Measurements from ENCODE around the gene LANCL3. TPM values are rescaled to one million over a fixed set of nuclear protein-coding genes. Genes with fewer than 3 reads are reported as not detected.

Gene LANCL3
- polyA plus RNA-seq, 1 donor from 2014 or later, result 0.19 TPM

DNA sequence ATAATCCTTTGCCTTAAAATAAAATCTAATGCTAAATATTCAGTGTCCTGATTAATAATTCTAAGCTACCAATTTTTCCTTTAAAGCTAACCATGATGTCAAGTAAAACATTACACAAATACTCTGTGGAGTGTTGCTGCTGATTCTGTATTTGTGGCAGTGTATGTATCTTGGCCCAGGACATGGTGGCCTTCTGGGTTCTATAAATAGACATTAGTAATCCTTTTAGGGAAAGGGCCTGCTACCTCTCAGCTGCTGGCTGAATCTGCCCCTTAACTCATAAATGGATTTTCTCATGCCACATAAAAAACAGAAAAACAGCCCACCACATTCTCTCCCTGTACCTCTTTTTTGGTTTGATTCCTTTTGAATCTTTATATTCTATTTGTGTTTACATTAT, 113.0 kb downstream of the LANCL3 start:
- Mint-ChIP-seq H3K4me1 (peaks cover 0 to 1% (median 0%) of the 10 kb centered on the region in 3 donors), H3K36me3 (no peaks in the 10 kb centered on the region), H3K27ac (no peak overlapping the region), H3K4me3 (peak overlapping the region in 1 of 4 donors; percentile 17), H3K27me3 (peaks cover 5% of the 10 kb centered on the region), H3K9me3 (no peaks in the 10 kb centered on the region)

DNA sequence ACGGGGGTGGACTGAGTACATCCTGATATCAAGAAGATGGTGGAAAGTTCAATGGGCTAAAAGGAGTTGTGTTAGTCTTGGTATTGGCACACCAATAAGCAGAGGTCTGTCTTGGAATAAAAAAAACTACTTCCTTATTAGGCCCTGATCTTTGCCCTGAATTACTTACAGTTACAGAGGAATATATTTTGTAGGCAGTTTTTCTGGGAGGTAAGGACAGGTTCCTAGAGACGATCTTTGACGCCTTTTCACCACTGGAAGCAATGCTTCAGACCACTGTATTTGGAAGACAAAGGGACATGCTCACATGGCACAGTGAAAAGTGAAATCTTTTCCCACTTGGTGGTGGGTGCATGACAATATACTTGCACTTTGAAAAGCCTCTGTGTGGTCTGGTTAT, 113.5 kb downstream of the LANCL3 start:
- H3K4me1 Mint-ChIP-seq, result peaks cover 0 to 1% (median 0%) of the 10 kb centered on the region in 3 donors
- H3K27me3 Mint-ChIP-seq, result peaks cover 5% of the 10 kb centered on the region
- no peak overlapping the region for H3K27ac Mint-ChIP-seq
- peak overlapping the region; percentile 17 to 81 (median 70) for H3K4me3 Mint-ChIP-seq
- H3K36me3 Mint-ChIP-seq, result no peaks in the 10 kb centered on the region
- no peaks in the 10 kb centered on the region for H3K9me3 Mint-ChIP-seq

DNA sequence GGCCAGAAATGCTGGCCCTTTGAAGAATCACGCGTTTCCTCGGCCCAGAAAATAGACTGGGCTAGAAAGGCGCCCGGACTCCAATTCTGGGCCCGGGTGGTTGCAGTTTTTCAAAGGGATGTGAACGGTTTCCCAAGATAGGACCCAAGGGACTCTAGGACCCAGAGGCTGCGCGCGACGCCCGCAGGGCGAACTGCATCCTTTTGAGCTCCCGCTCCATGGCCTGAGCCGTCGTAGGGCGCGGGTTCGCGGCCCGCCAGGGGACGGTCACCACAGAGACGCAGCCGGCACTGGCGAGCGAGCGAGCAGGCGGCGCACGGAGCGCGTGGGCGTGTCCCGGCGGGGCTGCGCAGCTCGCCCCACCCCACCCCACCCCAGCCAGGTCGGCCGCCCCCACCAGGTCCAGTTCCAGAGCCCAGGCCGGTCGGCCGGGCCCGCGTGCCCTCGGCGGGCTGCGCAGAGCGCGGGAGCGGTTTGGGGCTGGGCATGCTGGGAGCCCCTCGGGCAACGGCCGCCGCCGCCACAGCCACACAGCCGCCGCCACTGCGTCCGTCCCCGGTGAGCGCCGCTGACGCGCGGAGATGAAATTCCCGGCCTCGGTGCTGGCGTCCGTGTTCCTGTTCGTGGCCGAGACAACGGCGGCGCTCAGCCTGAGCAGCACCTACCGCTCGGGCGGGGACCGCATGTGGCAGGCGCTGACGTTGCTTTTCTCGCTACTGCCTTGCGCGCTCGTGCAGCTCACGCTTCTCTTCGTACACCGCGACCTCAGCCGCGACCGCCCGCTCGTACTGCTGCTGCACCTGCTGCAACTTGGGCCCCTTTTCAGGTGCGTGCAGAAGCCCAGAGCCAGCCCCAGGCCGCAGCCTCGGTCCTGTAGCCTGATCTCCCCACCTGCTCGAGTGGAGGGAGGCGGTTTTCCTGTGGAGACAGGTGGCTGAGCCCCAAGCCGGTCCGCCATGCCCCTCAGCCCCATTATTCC, 114.2 kb downstream of the LANCL3 start, which contains the start of gene XK:
Gene XK, plus strand, starts transcription at position 411 of the 979 bp plus-strand sequence. Its CDS starts 171 bp downstream, at position 582.
- H3K36me3 Mint-ChIP-seq, result no peaks in the 10 kb centered on the region
- no peaks in the 10 kb centered on the region for H3K9me3 Mint-ChIP-seq
- peak within 1 kb of the TSS; percentile 74 to 90 (median 81) for H3K4me3 Mint-ChIP-seq
- H3K27me3 Mint-ChIP-seq, result peaks cover 5% of the 10 kb centered on the region
- H3K27ac Mint-ChIP-seq, result no peak within 1 kb of the TSS
- H3K4me1 Mint-ChIP-seq, result peaks cover 0 to 1% (median 0%) of the 10 kb centered on the region in 3 donors

DNA sequence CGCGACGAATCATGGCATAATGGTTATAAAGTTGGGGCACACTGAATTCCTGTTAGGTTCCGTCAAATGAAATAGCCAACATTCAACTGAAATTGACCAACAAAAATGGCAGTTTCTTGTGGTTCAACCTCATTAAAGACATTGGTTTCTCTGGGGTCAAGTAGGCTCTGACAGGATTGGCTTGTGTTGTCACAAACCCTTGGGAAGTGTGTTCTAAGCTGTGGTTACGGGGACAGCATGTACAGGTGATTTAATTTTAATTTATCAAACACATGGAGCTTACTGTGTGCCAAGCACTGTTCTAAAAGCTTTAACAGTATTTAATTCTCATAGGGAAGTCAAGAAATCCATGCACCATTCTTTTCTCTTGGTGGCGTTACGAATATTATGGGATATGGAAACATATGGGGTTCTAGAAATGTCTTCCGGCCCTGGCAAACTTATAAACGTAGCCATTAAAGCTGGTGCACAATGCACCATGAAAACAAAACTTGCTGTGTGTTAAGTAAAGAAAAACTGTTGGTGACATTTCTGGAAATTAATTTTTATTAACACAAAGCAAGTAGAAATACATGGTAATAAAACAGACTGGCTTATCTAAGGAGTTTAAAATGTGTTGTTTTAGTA, 115.0 kb downstream of the LANCL3 start:
- Mint-ChIP-seq H3K4me3 (peak overlapping the region in 3 of 4 donors; percentile 63 to 81 (median 74)), H3K27ac (no peak overlapping the region), H3K4me1 (peaks cover 0 to 1% (median 0%) of the 10 kb centered on the region in 3 donors), H3K36me3 (no peaks in the 10 kb centered on the region), H3K9me3 (no peaks in the 10 kb centered on the region), H3K27me3 (peaks cover 5% of the 10 kb centered on the region)

DNA sequence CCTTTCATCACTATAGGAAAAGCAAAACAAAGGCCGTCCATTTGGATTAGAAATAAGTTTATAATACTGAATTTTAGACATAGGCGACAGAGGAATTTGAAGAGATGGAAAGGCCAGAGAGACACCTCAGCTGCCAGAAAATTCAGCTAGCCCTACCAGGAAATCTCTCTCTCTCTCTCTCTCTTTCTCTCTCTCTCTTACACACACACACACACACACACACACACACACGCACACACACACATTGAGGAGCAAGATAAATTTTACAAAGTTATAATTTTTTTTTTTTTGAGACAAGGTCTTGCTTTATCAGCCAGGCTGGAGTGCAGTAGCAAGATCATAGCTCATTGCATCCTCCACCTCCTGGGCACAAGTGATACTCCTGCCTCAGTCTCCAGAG, 115.5 kb downstream of the LANCL3 start:
- peaks cover 5% of the 10 kb centered on the region for H3K27me3 Mint-ChIP-seq
- no peaks in the 10 kb centered on the region for H3K36me3 Mint-ChIP-seq
- H3K4me3 Mint-ChIP-seq, result peak overlapping the region in 2 of 4 donors; percentile 63 to 74
- no peak overlapping the region for H3K27ac Mint-ChIP-seq
- no peaks in the 10 kb centered on the region for H3K9me3 Mint-ChIP-seq
- peaks cover 0 to 1% (median 0%) of the 10 kb centered on the region in 3 donors for H3K4me1 Mint-ChIP-seq

DNA sequence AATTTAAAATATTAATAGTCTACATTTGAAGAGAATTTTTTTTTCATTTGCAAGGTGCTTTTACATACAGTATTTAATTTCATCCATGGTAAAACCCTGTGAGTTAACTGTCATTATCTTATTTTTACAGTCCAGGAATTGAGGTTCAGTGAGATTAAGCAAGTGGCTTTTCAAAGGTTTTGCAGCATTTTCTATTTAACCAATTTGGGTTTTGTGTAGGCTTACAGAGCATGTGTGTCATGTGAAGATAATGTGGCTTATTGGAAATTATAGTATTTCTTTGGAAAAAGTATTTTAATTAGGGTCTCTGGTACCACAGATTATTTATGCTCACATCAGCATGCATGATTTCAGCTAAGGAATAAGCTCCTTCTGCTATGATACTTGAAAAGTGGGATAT, 118.7 kb downstream of the LANCL3 start:
- H3K4me1 Mint-ChIP-seq, result no peaks in the 10 kb centered on the region
- H3K27me3 Mint-ChIP-seq, result peaks cover 8% of the 10 kb centered on the region
- H3K9me3 Mint-ChIP-seq, result no peaks in the 10 kb centered on the region
- H3K36me3 Mint-ChIP-seq, result peaks cover 6% of the 10 kb centered on the region
- no peak overlapping the region for H3K27ac Mint-ChIP-seq
- no peak overlapping the region for H3K4me3 Mint-ChIP-seq

DNA sequence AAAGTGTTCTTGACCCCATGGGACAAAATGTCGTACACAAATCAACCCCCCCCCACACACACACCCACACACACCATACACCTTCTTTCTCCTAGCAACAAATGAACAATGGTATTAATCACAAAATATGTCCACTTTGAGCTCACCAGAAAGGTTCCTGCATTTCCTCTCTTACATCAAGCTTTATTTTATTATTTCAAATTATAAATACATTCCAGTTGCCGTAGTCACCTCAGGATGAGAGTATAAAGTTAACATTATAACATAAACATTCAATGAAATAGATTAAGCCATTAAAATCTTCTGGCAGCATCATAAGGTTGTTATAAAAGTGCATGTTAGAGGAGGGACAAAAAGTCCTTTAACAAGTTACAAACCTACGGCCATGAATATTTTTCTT, 121.5 kb downstream of the LANCL3 start:
- no peaks in the 10 kb centered on the region for H3K9me3 Mint-ChIP-seq
- peaks cover 8% of the 10 kb centered on the region for H3K27me3 Mint-ChIP-seq
- peaks cover 6% of the 10 kb centered on the region for H3K36me3 Mint-ChIP-seq
- no peaks in the 10 kb centered on the region for H3K4me1 Mint-ChIP-seq
- H3K4me3 Mint-ChIP-seq, result no peak overlapping the region
- no peak overlapping the region for H3K27ac Mint-ChIP-seq

DNA sequence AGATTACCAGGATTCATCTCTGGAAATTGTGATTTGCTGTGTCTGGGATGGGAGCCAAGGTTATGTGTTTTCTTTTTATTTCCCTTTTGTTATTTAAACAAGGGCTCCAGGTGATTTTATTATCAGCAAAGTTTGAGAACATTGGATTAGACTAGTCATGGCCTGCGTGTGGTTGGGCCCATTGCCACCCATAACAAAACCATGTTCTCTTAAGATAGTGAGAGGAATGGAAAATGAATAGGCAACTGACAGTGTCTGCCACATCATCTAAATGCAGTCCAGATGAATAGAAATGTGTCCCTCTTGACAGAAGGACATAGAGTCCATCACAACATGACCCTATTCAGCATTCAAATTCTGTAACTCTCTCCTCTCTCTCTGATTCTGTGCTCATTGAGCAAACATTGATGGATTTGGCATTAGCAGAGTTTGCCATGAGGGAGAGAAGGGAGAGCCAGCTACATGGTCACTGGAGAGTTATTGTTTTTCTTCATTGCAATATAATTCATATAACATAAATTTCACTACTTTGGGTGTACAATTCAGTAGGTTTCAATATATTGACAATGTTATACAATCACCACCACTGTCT, 125.8 kb downstream of the LANCL3 start:
- H3K4me3 Mint-ChIP-seq, result no peak overlapping the region
- no peaks in the 10 kb centered on the region for H3K4me1 Mint-ChIP-seq
- peaks cover 6% of the 10 kb centered on the region for H3K27me3 Mint-ChIP-seq
- H3K27ac Mint-ChIP-seq, result no peak overlapping the region
- H3K9me3 Mint-ChIP-seq, result no peaks in the 10 kb centered on the region
- peaks cover 6% of the 10 kb centered on the region for H3K36me3 Mint-ChIP-seq

DNA sequence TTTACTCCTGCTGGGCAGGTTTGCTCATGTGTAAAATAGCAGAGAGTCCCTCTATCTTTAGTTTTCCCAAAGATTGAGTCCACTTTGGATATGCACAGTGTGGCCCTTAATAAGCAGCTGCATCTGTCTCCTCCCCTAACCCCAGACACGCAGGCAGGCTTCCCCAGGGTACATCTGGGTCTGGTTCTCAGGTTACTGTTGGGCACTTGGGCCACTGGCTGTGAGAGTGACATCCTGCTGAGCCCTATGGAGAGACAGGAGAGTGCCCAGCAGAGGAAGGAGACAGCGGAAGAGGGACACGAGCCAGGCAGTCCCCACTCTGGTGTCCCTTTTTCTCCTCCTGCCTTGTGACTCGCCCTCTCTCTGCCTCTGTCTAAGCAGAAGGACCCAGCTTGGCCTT, 130.1 kb downstream of the LANCL3 start:
- Mint-ChIP-seq H3K36me3 (no peaks in the 10 kb centered on the region), H3K4me1 (no peaks in the 10 kb centered on the region), H3K27ac (no peak overlapping the region), H3K9me3 (no peaks in the 10 kb centered on the region), H3K4me3 (no peak overlapping the region), H3K27me3 (peaks cover 5% of the 10 kb centered on the region)

DNA sequence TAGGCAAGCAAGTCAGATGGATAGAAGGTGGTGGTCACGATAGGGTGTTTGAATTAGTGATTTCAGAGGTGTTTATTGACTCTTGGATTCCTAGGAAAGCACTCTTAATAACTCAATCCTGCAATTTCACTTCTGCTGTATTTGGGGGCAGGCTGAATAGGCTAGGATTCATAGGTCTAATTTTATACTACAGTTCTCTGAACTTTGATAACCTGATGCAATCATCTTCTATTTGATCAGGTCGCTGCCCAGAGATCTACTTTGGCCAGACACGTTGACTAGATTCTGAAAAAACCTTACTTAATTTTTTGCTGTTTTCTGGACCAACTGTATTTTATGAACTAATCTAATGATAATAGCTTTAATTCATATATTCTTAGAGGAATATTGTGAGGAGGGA, 140.5 kb downstream of the LANCL3 start:
- Mint-ChIP-seq H3K27me3 (peaks cover 6% of the 10 kb centered on the region), H3K4me1 (no peaks in the 10 kb centered on the region), H3K4me3 (no peak overlapping the region), H3K9me3 (peaks cover 0 to 4% (median 0%) of the 10 kb centered on the region in 3 donors), H3K36me3 (no peaks in the 10 kb centered on the region), H3K27ac (no peak overlapping the region)

DNA sequence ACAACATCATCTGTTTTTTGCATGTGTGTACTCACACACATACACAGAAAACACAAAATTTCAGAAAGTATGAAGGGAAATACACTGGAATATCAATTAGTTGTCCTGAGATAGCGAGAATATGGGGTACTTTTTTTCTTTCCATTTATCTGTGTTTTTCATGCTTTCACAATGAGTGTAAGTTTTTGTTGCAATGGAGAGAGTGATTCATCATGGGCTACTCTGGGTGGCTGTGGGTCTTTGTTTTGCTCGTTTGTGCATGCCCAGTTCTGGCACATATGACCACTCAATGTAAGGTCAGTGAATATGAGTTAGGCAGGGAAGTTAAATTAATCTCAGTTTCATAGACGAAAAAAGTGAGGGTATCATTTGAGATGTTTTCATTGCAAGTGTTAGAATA, 141.0 kb downstream of the LANCL3 start:
- H3K36me3 Mint-ChIP-seq, result no peaks in the 10 kb centered on the region
- no peaks in the 10 kb centered on the region for H3K4me1 Mint-ChIP-seq
- no peak overlapping the region for H3K4me3 Mint-ChIP-seq
- H3K27ac Mint-ChIP-seq, result no peak overlapping the region
- peaks cover 0 to 4% (median 0%) of the 10 kb centered on the region in 3 donors for H3K9me3 Mint-ChIP-seq
- H3K27me3 Mint-ChIP-seq, result peaks cover 6% of the 10 kb centered on the region

DNA sequence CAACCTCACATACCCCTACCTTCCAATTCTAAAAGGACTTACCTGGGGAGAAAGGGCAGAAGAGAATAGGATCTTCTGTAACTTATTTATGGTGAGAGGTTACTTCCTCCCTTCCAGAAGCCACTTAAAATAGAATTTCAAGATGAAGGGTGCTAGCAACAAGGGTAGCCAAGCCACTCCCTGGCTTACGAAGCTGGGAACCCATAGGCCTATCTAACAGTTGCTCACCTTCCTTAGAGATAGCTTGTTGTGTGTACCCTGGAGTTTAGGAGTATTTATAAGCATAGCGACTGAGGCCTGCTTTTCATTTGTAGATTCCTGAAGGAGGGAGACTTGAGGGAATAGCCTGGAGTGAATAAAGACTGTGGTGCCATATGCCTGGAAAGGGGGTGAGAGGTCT, 143.0 kb downstream of the LANCL3 start:
- H3K4me3 Mint-ChIP-seq, result no peak overlapping the region
- H3K9me3 Mint-ChIP-seq, result peaks cover 4 to 7% (median 7%) of the 10 kb centered on the region in 3 donors
- no peaks in the 10 kb centered on the region for H3K4me1 Mint-ChIP-seq
- H3K27ac Mint-ChIP-seq, result no peak overlapping the region
- peaks cover 6% of the 10 kb centered on the region for H3K27me3 Mint-ChIP-seq
- H3K36me3 Mint-ChIP-seq, result no peaks in the 10 kb centered on the region

DNA sequence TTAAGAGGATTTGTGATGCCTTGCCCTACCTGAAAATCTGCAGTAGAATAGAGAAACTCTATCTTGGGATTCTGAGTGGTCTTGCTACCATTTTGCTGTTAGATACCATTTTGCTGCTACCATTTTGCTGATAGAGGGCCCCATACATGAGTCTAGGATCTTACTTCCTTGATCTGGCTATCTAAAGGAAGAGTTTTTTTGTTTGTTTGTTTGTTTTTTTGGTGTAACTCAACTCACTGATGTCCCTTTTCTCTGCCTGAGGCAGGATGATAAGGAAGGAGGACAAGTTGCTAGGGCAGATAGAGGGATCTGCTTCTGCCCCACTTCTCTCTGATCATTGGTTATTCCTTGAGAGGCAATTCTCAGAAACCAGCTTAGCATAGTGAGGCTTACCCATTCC, 145.1 kb downstream of the LANCL3 start:
- Mint-ChIP-seq H3K4me3 (no peak overlapping the region), H3K4me1 (no peaks in the 10 kb centered on the region), H3K36me3 (no peaks in the 10 kb centered on the region), H3K27ac (no peak overlapping the region), H3K27me3 (peaks cover 7% of the 10 kb centered on the region), H3K9me3 (peaks cover 4 to 7% (median 7%) of the 10 kb centered on the region in 3 donors)

DNA sequence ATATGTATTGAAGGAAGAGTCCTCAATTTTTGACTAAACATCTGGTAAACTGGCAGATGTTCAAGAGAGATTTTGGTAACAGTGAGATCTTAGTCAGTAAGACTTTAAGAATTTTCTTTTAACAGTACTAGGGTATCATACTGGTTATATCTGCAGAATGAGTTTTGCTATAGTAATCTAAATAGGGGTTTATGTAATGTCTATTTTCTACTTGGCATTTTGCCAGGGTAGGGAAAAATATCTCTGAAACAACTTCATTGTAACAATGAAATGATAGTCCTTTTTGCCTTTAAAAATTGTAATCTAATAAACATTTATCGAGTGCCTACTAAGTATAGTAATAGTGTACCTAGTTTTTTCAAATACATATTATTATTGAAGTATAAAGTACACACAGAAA, 146.2 kb downstream of the LANCL3 start:
- Mint-ChIP-seq H3K36me3 (no peaks in the 10 kb centered on the region), H3K27ac (no peak overlapping the region), H3K4me3 (no peak overlapping the region), H3K9me3 (peaks cover 4 to 7% (median 7%) of the 10 kb centered on the region in 3 donors), H3K4me1 (no peaks in the 10 kb centered on the region), H3K27me3 (peaks cover 10% of the 10 kb centered on the region)

DNA sequence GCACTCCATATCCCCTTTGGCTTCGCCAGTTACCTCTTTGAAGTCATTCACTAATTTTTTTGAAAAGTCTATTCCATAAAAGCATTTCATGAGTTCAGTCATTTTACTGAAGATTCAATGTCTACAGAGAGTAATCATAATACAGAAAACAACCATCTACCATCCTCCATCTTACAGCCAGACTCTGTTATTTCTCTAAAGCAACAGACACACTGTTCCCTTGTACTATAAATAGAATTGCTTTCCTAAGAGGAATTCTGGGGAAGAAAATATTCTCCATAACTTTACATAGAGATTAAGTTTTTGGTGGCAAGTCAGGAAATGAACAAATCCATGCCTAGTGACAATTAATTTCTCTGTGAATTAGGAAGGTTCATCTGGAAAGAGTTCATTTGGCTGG, 151.1 kb downstream of the LANCL3 start:
- no peak overlapping the region for H3K27ac Mint-ChIP-seq
- no peaks in the 10 kb centered on the region for H3K4me1 Mint-ChIP-seq
- H3K4me3 Mint-ChIP-seq, result no peak overlapping the region
- H3K27me3 Mint-ChIP-seq, result peaks cover 20% of the 10 kb centered on the region
- no peaks in the 10 kb centered on the region for H3K36me3 Mint-ChIP-seq
- H3K9me3 Mint-ChIP-seq, result peaks cover 4 to 7% (median 5%) of the 10 kb centered on the region in 3 donors

Data from IgD-negative memory B cell (primary cell).